ENCODE measurements around the gene ERICH6. TPM values are rescaled to one million over a fixed set of nuclear protein-coding genes. Genes with fewer than 3 reads are reported as not detected.

ERICH6 gene
- total and polyA plus RNA-seq, 9 donors, result 0.09 to 0.53 (median 0.40) TPM; not detected in 3

DNA sequence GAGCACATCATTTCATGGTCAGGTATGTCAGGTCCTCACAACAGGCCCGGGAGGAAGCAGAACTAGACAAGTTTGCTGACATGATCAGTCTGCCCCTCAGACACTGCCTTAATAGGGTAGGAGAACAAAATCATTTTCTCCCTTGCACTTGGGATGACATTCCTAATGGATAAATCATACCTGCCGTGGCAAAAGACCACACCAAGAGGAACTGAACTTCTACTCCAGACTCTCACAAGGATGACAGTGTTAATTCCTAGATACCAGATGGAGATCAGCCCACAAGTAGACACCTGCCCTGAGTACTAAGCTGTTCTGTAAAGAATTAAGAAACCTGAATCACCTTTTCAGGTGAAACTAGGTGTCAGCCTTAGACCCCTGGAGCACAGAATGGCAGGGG is 39.8 kb upstream of the ERICH6 start:
- Histone ChIP-seq H3K27me3 (ENCODE audit: control insufficient read depth, insufficient read depth, low read length) (no peaks in the 10 kb centered on the region), H3K27ac (ENCODE audit: low read length) (no peak overlapping the region), H3K4me1 (ENCODE audit: control insufficient read depth, insufficient read depth, low read length) (no peaks in the 10 kb centered on the region), H3K36me3 (ENCODE audit: control insufficient read depth, insufficient read depth, low read length) (peaks cover 10% of the 10 kb centered on the region), H3K9me3 (replicated peaks; ENCODE audit: control insufficient read depth, low read depth, low read length) (no peaks in the 10 kb centered on the region), H3K4me3 (ENCODE audit: low read length) (no peak overlapping the region)
- no peak for DNase-seq
- no CpG with 5 or more reads among the region's 2 CpGs for WGBS (ENCODE audit: insufficient coverage)

DNA sequence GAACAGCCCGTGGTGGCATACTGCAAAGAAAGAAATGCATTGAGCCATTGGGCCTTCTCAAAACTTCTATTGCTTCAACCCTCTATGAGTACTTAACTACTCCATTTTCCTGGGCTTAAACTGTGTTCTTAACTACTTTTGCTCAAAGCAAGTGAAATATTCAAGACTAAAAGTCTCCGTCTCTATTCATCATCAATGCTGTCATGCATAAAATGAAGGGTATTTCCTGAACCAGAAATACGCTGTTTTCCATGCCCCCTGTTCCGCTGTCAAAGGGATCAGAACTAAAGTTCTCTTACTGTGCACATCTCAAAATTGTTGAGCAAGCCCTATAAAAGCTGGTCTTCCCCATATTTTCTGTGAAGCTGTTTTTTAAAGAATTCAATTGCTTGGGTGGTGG is 39.0 kb upstream of the ERICH6 start:
- DNase-seq, result no peak
- Histone ChIP-seq H3K9me3 (replicated peaks; ENCODE audit: control insufficient read depth, low read depth, low read length) (no peaks in the 10 kb centered on the region), H3K27ac (ENCODE audit: low read length) (no peak overlapping the region), H3K27me3 (ENCODE audit: control insufficient read depth, insufficient read depth, low read length) (no peaks in the 10 kb centered on the region), H3K4me3 (ENCODE audit: low read length) (no peak overlapping the region), H3K36me3 (ENCODE audit: control insufficient read depth, insufficient read depth, low read length) (peaks cover 10% of the 10 kb centered on the region), H3K4me1 (ENCODE audit: control insufficient read depth, insufficient read depth, low read length) (no peaks in the 10 kb centered on the region)
- 100% methylated on average over 1 of the region's 4 CpGs for WGBS (ENCODE audit: insufficient coverage)

GRCh38 chr3:150742141-150742523 is 38.4 kb upstream of the ERICH6 start:
- H3K27ac ChIP-seq (ENCODE audit: low read length), result no peak overlapping the region
- H3K36me3 ChIP-seq (ENCODE audit: control insufficient read depth, insufficient read depth, low read length), result peaks cover 10% of the 10 kb centered on the region
- H3K4me3 ChIP-seq (ENCODE audit: low read length), result no peak overlapping the region
- WGBS (ENCODE audit: insufficient coverage), result 93% methylated on average over 12 of the region's 15 CpGs
- H3K9me3 ChIP-seq (replicated peaks; ENCODE audit: control insufficient read depth, low read depth, low read length), result no peaks in the 10 kb centered on the region
- no peaks in the 10 kb centered on the region for H3K4me1 ChIP-seq (ENCODE audit: control insufficient read depth, insufficient read depth, low read length)
- H3K27me3 ChIP-seq (ENCODE audit: control insufficient read depth, insufficient read depth, low read length), result no peaks in the 10 kb centered on the region
- DNase-seq, result no peak

- H3K27ac ChIP-seq (ENCODE audit: low read length), result no peak overlapping the region
- H3K36me3 ChIP-seq (ENCODE audit: control insufficient read depth, insufficient read depth, low read length), result peaks cover 10% of the 10 kb centered on the region
- H3K4me3 ChIP-seq (ENCODE audit: low read length), result no peak overlapping the region
- H3K9me3 ChIP-seq (replicated peaks; ENCODE audit: control insufficient read depth, low read depth, low read length), result no peaks in the 10 kb centered on the region
- WGBS (ENCODE audit: insufficient coverage), result no CpG with 5 or more reads among the region's 5 CpGs
- H3K27me3 ChIP-seq (ENCODE audit: control insufficient read depth, insufficient read depth, low read length), result no peaks in the 10 kb centered on the region
- no peaks in the 10 kb centered on the region for H3K4me1 ChIP-seq (ENCODE audit: control insufficient read depth, insufficient read depth, low read length)
- no peak for DNase-seq
These were observed 37.9 kb upstream of the ERICH6 start for GRCh38 chr3:150741497-150742140.

DNA sequence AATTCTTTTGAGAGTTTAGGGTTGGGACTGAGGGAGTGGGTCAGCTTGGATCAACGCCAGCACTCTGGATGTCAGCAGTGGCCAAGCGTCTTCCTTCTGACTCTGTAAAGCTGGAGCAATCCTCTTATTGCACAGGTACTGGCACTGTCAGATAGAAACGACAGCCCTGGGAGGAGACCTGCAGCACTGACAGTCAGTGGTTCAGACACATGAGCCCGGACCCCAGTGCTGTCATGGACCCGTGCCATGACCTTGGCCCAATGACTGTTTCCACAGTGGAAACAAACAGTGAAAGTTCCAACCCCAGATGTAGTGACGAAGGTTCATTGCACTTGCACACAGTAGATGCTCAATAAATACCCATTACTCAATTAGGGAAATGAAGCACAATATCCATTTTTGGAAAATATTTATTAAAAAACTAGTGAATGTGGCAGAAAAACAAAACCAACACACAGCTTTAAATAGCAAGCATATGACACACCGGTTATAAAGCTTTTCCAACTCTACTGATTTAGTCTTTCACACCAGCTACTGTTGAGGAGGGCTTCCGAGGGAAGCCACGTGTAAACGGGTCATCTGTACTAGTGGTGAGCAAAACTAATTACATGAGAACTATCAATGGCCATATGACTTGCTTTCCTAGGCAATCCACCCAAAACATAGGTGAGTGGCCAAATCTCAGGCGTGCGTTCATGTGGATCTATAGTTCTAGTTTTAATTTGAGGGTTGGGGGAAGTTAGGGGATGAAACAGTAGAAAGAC is 37.2 kb upstream of the ERICH6 start:
- no peak for DNase-seq
- H3K4me3 ChIP-seq (ENCODE audit: low read length), result no peak overlapping the region
- no peak overlapping the region for H3K27ac ChIP-seq (ENCODE audit: low read length)
- peaks cover 10% of the 10 kb centered on the region for H3K36me3 ChIP-seq (ENCODE audit: control insufficient read depth, insufficient read depth, low read length)
- no peaks in the 10 kb centered on the region for H3K27me3 ChIP-seq (ENCODE audit: control insufficient read depth, insufficient read depth, low read length)
- WGBS (ENCODE audit: insufficient coverage), result 70% methylated on average over 5 of the region's 12 CpGs
- no peaks in the 10 kb centered on the region for H3K9me3 ChIP-seq (replicated peaks; ENCODE audit: control insufficient read depth, low read depth, low read length)
- H3K4me1 ChIP-seq (ENCODE audit: control insufficient read depth, insufficient read depth, low read length), result no peaks in the 10 kb centered on the region

- no peaks in the 10 kb centered on the region for H3K4me1 ChIP-seq (ENCODE audit: control insufficient read depth, insufficient read depth, low read length)
These were observed 36.3 kb upstream of the ERICH6 start for GRCh38 chr3:150739877-150740645.

DNA sequence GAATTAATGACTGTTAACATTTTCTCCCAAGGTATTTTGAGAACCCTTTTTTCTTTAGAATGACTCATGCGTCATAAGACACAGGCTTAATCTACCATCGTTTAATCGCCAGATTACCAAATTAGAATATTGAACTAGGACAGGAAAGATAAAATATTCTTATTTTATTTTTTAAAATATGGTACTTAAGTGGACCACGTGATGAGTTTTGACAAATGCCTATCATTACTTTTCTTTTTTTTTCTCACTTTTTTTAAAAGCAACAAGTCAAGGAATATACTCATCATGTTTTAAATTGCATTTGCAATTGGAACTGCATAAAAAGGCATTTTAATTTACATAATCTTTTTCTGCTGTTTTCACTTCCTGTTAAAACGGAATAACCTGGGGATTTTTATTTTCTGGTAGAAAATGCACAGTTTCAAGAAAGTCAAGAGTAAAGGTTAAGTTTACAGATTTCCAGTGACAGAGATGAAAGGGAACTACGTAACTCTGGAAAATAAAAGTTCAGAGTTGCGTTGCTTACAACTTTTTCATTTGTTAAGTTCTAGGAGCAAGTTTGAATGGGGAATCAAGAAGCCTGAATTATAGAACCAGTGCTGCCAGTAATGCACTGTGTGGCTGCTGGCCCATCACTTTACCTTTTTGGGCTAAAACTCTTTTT is 35.6 kb upstream of the ERICH6 start:
- Histone ChIP-seq H3K4me1 (ENCODE audit: control insufficient read depth, insufficient read depth, low read length) (no peaks in the 10 kb centered on the region), H3K27me3 (ENCODE audit: control insufficient read depth, insufficient read depth, low read length) (no peaks in the 10 kb centered on the region), H3K36me3 (ENCODE audit: control insufficient read depth, insufficient read depth, low read length) (peaks cover 10% of the 10 kb centered on the region), H3K27ac (ENCODE audit: low read length) (no peak overlapping the region), H3K9me3 (replicated peaks; ENCODE audit: control insufficient read depth, low read depth, low read length) (no peaks in the 10 kb centered on the region), H3K4me3 (ENCODE audit: low read length) (no peak overlapping the region)
- DNase-seq, result no peak
- whole genome bisulfite sequencing (ENCODE audit: insufficient coverage), result 77% methylated on average over 2 of the region's 7 CpGs

More at GRCh38 chr3:150739877-150740645, 36.3 kb upstream of the ERICH6 start:
- no peak overlapping the region for H3K27ac ChIP-seq (ENCODE audit: low read length)
- peaks cover 10% of the 10 kb centered on the region for H3K36me3 ChIP-seq (ENCODE audit: control insufficient read depth, insufficient read depth, low read length)
- WGBS (ENCODE audit: insufficient coverage), result 82% methylated on average over 3 of the region's 8 CpGs
- DNase-seq, result no peak
- no peaks in the 10 kb centered on the region for H3K27me3 ChIP-seq (ENCODE audit: control insufficient read depth, insufficient read depth, low read length)
- no peak overlapping the region for H3K4me3 ChIP-seq (ENCODE audit: low read length)
- H3K9me3 ChIP-seq (replicated peaks; ENCODE audit: control insufficient read depth, low read depth, low read length), result no peaks in the 10 kb centered on the region

- no peak overlapping the region for H3K27ac ChIP-seq (ENCODE audit: low read length)
- no peak overlapping the region for H3K4me3 ChIP-seq (ENCODE audit: low read length)
- no peak for DNase-seq
- no peaks in the 10 kb centered on the region for H3K9me3 ChIP-seq (replicated peaks; ENCODE audit: control insufficient read depth, low read depth, low read length)
- WGBS (ENCODE audit: insufficient coverage), result no CpG with 5 or more reads among the region's 4 CpGs
- H3K4me1 ChIP-seq (ENCODE audit: control insufficient read depth, insufficient read depth, low read length), result no peaks in the 10 kb centered on the region
- no peaks in the 10 kb centered on the region for H3K27me3 ChIP-seq (ENCODE audit: control insufficient read depth, insufficient read depth, low read length)
- peaks cover 10% of the 10 kb centered on the region for H3K36me3 ChIP-seq (ENCODE audit: control insufficient read depth, insufficient read depth, low read length)
These were observed 35.0 kb upstream of the ERICH6 start for GRCh38 chr3:150738688-150739087.

DNA sequence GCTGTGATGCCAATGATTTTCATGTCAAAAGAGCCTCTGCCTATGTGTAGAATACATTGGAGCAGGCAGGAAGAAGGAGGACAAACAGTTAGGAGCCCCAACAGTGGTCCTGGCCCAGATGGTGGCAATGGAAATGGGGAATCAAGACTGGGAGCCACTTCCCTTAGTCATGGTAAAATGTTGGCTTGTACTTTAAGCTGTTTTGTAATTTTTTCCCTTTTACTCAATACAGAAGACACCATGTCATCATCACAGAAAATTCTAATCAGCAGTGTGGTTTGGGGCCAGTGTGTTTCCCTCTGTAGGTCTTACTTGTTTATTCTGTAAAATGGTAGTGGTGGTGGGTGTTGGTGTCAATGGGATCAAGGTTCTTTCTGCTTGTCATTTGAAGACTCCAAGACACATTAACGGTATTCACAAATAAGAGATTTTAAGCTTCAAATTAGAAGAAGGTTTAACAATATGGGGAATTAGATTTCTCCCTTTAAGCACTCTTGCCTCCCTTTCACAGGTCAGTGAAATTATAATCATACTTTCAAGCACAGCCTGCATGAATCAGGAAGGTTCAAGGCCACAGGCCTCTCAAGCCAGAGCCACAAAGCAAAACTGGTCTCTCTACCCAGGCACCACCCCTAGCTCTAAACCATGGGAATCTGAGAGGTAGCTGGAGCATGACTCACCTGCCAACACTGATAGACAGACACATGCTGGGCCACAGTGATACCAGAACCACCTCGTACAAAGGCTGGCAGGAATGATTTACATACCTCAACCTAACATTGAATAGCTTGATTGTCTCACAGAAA is 34.4 kb upstream of the ERICH6 start:
- Histone ChIP-seq H3K4me1 (ENCODE audit: control insufficient read depth, insufficient read depth, low read length) (no peaks in the 10 kb centered on the region), H3K4me3 (ENCODE audit: low read length) (no peak overlapping the region), H3K36me3 (ENCODE audit: control insufficient read depth, insufficient read depth, low read length) (peaks cover 10% of the 10 kb centered on the region), H3K27me3 (ENCODE audit: control insufficient read depth, insufficient read depth, low read length) (no peaks in the 10 kb centered on the region), H3K27ac (ENCODE audit: low read length) (no peak overlapping the region), H3K9me3 (replicated peaks; ENCODE audit: control insufficient read depth, low read depth, low read length) (no peaks in the 10 kb centered on the region)
- no peak for DNase-seq
- WGBS (ENCODE audit: insufficient coverage), result no CpG with 5 or more reads among the region's 2 CpGs
